Endothelial cell of hepatic sinusoid (primary cell): ENCODE data around the gene KIF4B.
"Not testable (repeated sequence)": the region's sequence is repeated elsewhere in the genome, so short reads cannot be mapped to it uniquely, and the experiment has no call there.

ENCODE experiments used
- in situ Hi-C: cut with HindIII; loops from 2 replicates; pipeline ENCODE4 v1.10.0; 2017; ENCODE audit warnings: low sequenced_read_pairs

Gene KIF4B

GRCh38 chr5:155013526-155013925 lies at the start of gene KIF4B:
TSS of gene KIF4B (plus strand) at chr5:155013755. CDS start at chr5:155013860, 105 bp downstream.
- in situ Hi-C loops = no loop called here

- in situ Hi-C loops = no loop called here
These were observed 47.3 kb upstream of the KIF4B start for GRCh38 chr5:154966081-154966841.

- in situ Hi-C loops = no loop called here
These were observed 46.7 kb upstream of the KIF4B start for GRCh38 chr5:154966874-154967273.

- in situ Hi-C loops = no loop called here
These were observed 46.0 kb upstream of the KIF4B start for GRCh38 chr5:154967421-154968024.

- in situ Hi-C loops = no loop called here
These were observed 44.6 kb upstream of the KIF4B start for GRCh38 chr5:154968953-154969352.

- in situ Hi-C loops = no loop called here
These were observed 42.8 kb upstream of the KIF4B start for GRCh38 chr5:154970759-154971158.

GRCh38 chr5:154971501-154971900 lies 42.1 kb upstream of the KIF4B start:
- in situ Hi-C loops = no loop called here

- in situ Hi-C loops = no loop called here
These were observed 41.0 kb upstream of the KIF4B start for GRCh38 chr5:154972476-154973080.

GRCh38 chr5:154976082-154976481 lies 37.5 kb upstream of the KIF4B start:
- in situ Hi-C loops = not testable (repeated sequence)

- in situ Hi-C loops = no loop called here
These were observed 36.1 kb upstream of the KIF4B start for GRCh38 chr5:154977409-154977808.

- in situ Hi-C loops = not testable (repeated sequence)
These were observed 35.3 kb upstream of the KIF4B start for GRCh38 chr5:154978294-154978693.

- in situ Hi-C loops = no loop called here
These were observed 28.5 kb upstream of the KIF4B start for GRCh38 chr5:154984946-154985516.

- in situ Hi-C loops = no loop called here
These were observed 27.4 kb upstream of the KIF4B start for GRCh38 chr5:154986151-154986550.

GRCh38 chr5:154989626-154990025 lies 23.9 kb upstream of the KIF4B start:
- in situ Hi-C loops = no loop called here

GRCh38 chr5:154993461-154993860 lies 20.1 kb upstream of the KIF4B start:
- in situ Hi-C loops = no loop called here

- in situ Hi-C loops = no loop called here
These were observed 17.9 kb upstream of the KIF4B start for GRCh38 chr5:154995679-154996078.

- in situ Hi-C loops = no loop called here
These were observed 15.8 kb upstream of the KIF4B start for GRCh38 chr5:154997746-154998145.

- in situ Hi-C loops = no loop called here
These were observed 13.7 kb upstream of the KIF4B start for GRCh38 chr5:154999865-155000264.

GRCh38 chr5:155001523-155001922 lies 12.0 kb upstream of the KIF4B start:
- in situ Hi-C loops = no loop called here

GRCh38 chr5:155002722-155003121 lies 10.8 kb upstream of the KIF4B start:
- in situ Hi-C loops = not testable (repeated sequence)

- in situ Hi-C loops = no loop called here
These were observed 9.3 kb upstream of the KIF4B start for GRCh38 chr5:155004138-155004744.
